HepG2 (cell line): Measurements from ENCODE around the gene NCAPD2.

Experiments used
- EP300 ChIP-seq, 3 experiments: sonication (generic) in 1 of 3; formaldehyde crosslinking in 1 of 3; IDR thresholded peaks; 2 replicates each; pipeline versions ENCODE4 v1.5.1 to v1.6.1; 2011 to 2020; ENCODE audit warnings: low read depth in 2 of 3, low read length in 2 of 3, borderline replicate concordance in 1 of 3, improper control_type of control experiment in 1 of 3, mild to moderate bottlenecking in 1 of 3, missing genetic modification reagents in 1 of 3, moderate library complexity in 1 of 3
- NCOA2 ChIP-seq: sonication (generic); formaldehyde crosslinking; IDR thresholded peaks from 2 replicates; pipeline ENCODE4 v1.8.0; 2022; ENCODE audit warnings: inconsistent platforms
- POLR2A ChIP-seq, 2 experiments: IDR thresholded peaks; 2 replicates each; pipeline ENCODE4 v1.6.1; 2011; ENCODE audit warnings: low read depth in 2 of 2, low read length in 2 of 2, mild to moderate bottlenecking in 1 of 2, moderate library complexity in 1 of 2; ENCODE audit not compliant: insufficient read depth in 1 of 2
- RNF2 ChIP-seq: fragments of 450-650 bp; conservative IDR thresholded peaks from 2 replicates; pipeline ENCODE4 v1.6.1; 2016; ENCODE audit warnings: low read depth
- SIN3A ChIP-seq: IDR thresholded peaks from 2 replicates; pipeline ENCODE4 v1.6.1; 2011; ENCODE audit warnings: low read depth, mild to moderate bottlenecking, control low read depth, low read length, borderline replicate concordance
- SMAD1 ChIP-seq: sonication (generic); formaldehyde crosslinking; IDR thresholded peaks from 2 replicates; pipeline ENCODE4 v1.4.0; 2020; ENCODE audit warnings: missing genetic modification reagents, low read depth, mild to moderate bottlenecking, borderline replicate concordance
- TBL1XR1 ChIP-seq: fragments of 150-350 bp; IDR thresholded peaks from 2 replicates; pipeline ENCODE4 v1.6.1; 2014; ENCODE audit warnings: borderline replicate concordance, low read length; ENCODE audit not compliant: partially characterized antibody
- TF ChIP-seq, protein P1 (sequence below): sonication (generic); formaldehyde crosslinking; IDR thresholded peaks from 2 replicates; pipeline ENCODE4 v1.4.0; 2020; ENCODE audit warnings: mild to moderate bottlenecking, missing genetic modification reagents, borderline replicate concordance
- TF ChIP-seq, protein P2 (sequence below): sonication (generic); formaldehyde crosslinking; IDR thresholded peaks from 2 replicates; pipeline ENCODE4 v1.5.0; 2020; ENCODE audit warnings: mild to moderate bottlenecking, missing genetic modification reagents, moderate library complexity
- TF ChIP-seq, protein P3 (sequence below): sonication (generic); formaldehyde crosslinking; IDR thresholded peaks from 2 replicates; pipeline ENCODE4 v1.4.0; 2020; ENCODE audit warnings: mild to moderate bottlenecking, missing genetic modification reagents

DNA sequence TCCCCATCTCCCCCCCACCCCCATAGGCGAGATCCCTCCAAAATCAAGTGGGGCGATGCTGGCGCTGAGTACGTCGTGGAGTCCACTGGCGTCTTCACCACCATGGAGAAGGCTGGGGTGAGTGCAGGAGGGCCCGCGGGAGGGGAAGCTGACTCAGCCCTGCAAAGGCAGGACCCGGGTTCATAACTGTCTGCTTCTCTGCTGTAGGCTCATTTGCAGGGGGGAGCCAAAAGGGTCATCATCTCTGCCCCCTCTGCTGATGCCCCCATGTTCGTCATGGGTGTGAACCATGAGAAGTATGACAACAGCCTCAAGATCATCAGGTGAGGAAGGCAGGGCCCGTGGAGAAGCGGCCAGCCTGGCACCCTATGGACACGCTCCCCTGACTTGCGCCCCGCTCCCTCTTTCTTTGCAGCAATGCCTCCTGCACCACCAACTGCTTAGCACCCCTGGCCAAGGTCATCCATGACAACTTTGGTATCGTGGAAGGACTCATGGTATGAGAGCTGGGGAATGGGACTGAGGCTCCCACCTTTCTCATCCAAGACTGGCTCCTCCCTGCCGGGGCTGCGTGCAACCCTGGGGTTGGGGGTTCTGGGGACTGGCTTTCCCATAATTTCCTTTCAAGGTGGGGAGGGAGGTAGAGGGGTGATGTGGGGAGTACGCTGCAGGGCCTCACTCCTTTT is 43.1 kb downstream of the NCAPD2 start:
- TF ChIP-seq, protein P1, sequence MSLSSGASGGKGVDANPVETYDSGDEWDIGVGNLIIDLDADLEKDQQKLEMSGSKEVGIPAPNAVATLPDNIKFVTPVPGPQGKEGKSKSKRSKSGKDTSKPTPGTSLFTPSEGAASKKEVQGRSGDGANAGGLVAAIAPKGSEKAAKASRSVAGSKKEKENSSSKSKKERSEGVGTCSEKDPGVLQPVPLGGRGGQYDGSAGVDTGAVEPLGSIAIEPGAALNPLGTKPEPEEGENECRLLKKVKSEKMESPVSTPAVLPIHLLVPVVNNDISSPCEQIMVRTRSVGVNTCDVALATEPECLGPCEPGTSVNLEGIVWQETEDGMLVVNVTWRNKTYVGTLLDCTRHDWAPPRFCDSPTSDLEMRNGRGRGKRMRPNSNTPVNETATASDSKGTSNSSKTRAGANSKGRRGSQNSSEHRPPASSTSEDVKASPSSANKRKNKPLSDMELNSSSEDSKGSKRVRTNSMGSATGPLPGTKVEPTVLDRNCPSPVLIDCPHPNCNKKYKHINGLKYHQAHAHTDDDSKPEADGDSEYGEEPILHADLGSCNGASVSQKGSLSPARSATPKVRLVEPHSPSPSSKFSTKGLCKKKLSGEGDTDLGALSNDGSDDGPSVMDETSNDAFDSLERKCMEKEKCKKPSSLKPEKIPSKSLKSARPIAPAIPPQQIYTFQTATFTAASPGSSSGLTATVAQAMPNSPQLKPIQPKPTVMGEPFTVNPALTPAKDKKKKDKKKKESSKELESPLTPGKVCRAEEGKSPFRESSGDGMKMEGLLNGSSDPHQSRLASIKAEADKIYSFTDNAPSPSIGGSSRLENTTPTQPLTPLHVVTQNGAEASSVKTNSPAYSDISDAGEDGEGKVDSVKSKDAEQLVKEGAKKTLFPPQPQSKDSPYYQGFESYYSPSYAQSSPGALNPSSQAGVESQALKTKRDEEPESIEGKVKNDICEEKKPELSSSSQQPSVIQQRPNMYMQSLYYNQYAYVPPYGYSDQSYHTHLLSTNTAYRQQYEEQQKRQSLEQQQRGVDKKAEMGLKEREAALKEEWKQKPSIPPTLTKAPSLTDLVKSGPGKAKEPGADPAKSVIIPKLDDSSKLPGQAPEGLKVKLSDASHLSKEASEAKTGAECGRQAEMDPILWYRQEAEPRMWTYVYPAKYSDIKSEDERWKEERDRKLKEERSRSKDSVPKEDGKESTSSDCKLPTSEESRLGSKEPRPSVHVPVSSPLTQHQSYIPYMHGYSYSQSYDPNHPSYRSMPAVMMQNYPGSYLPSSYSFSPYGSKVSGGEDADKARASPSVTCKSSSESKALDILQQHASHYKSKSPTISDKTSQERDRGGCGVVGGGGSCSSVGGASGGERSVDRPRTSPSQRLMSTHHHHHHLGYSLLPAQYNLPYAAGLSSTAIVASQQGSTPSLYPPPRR (CRISPR knock-in tag) = no peak
- TF ChIP-seq, protein P2, sequence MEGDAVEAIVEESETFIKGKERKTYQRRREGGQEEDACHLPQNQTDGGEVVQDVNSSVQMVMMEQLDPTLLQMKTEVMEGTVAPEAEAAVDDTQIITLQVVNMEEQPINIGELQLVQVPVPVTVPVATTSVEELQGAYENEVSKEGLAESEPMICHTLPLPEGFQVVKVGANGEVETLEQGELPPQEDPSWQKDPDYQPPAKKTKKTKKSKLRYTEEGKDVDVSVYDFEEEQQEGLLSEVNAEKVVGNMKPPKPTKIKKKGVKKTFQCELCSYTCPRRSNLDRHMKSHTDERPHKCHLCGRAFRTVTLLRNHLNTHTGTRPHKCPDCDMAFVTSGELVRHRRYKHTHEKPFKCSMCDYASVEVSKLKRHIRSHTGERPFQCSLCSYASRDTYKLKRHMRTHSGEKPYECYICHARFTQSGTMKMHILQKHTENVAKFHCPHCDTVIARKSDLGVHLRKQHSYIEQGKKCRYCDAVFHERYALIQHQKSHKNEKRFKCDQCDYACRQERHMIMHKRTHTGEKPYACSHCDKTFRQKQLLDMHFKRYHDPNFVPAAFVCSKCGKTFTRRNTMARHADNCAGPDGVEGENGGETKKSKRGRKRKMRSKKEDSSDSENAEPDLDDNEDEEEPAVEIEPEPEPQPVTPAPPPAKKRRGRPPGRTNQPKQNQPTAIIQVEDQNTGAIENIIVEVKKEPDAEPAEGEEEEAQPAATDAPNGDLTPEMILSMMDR (CRISPR knock-in tag) = no peak
- TF ChIP-seq NCOA2 (CRISPR knock-in tag) = no peak
- TF ChIP-seq EP300 (IDR thresholded peaks at IDR 0.05; ENCODE audit: low read depth in 2 of 2, low read length in 2 of 2) = no peak
- no peak for TF ChIP-seq EP300 (CRISPR knock-in tag; IDR thresholded peaks at IDR 0.05; ENCODE audit: borderline replicate concordance)
- TF ChIP-seq SIN3A = no peak
- TF ChIP-seq TBL1XR1 = no peak
- TF ChIP-seq SMAD1 (CRISPR knock-in tag) = no peak
- TF ChIP-seq, protein P3, sequence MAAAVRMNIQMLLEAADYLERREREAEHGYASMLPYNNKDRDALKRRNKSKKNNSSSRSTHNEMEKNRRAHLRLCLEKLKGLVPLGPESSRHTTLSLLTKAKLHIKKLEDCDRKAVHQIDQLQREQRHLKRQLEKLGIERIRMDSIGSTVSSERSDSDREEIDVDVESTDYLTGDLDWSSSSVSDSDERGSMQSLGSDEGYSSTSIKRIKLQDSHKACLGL = no peak
- no peak for TF ChIP-seq POLR2A (IDR thresholded peaks at IDR 0.05; ENCODE audit: insufficient read depth in 1 of 2, low read depth in 2 of 2, low read length in 2 of 2)
- TF ChIP-seq RNF2 = no peak
